Measurements from ENCODE around the gene CHD3.
A peak's percentile ranks its signal among the peaks of the same experiment; 100 is the strongest.
"Not testable (repeated sequence)": the region's sequence is repeated elsewhere in the genome, so short reads cannot be mapped to it uniquely, and the experiment has no call there.

The CHD3 gene

DNA sequence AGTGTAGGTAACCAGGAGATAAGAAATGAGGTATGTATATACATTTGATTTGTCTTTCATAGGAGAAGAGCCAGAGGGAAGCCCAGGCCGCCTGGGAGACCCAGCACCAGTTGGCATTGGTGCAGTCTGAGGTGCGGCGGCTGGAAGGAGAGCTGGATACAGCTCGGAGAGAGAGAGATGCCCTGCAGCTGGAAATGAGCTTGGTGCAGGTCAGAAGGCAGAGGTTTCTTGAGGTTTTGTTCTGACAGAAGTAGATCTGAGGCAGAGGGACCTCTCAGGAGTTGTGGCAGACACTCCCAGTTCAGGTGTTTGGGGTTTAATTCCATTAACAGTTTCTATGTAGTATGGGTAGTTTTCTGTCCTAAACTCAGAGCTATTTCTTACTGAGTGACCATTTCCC, 51.4 kb downstream of the CHD3 start:
- DNase-seq: no peak

DNA sequence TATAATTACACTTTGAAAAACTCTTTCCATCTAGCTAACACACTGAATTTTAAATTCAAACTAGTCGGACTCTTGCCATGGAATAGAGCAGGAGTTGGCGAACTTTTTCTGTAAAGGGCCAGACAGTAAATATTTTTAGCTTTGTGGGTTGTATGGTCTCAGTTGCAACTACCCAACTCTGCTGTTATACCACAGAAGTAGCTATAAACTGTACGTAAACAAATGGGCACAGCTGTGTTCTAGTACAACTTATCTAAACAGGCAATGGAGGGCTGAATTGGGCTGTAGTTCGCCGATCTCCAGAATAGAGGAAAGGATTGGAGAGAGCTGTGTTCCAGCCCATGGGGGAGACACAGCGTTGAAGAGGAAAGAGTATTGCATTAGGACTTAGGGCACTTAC, 52.2 kb downstream of the CHD3 start:
- no peak for DNase-seq

- no peak for DNase-seq
Observed at GRCh38 chr17:7943291-7943690, 54.7 kb downstream of the CHD3 start.

DNA sequence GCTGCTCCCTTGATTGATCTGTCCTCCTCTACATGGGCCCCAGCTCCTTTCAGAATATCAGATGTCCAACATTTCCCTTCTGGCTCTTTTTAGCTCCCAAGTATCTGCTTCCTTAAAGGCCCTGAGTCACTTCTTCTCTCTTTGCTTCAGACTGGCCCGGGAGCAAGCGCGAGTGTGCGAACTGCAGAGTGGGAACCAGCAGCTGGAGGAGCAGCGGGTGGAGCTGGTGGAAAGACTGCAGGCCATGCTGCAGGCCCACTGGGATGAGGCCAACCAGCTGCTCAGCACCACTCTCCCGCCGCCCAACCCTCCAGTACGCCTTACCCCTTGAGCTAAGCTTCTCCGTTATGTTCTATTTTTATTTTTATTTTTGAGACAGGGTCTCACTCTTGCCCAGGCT, 55.7 kb downstream of the CHD3 start:
- no peak for DNase-seq

DNA sequence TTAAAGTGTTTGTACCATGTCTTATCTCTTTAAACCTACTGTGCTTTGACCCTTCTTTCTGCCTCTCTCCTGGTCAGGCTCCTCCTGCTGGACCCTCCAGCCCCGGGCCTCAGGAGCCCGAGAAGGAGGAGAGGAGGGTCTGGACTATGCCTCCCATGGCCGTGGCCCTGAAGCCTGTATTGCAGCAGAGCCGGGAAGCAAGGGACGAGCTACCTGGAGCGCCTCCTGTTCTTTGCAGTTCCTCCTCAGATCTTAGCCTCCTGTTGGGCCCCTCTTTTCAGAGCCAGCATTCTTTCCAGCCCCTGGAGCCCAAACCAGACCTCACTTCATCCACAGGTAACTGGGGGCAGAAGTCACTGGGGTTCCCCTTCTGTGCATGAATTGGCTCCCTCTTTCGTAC, 57.1 kb downstream of the CHD3 start:
- DNase-seq: no peak

DNA sequence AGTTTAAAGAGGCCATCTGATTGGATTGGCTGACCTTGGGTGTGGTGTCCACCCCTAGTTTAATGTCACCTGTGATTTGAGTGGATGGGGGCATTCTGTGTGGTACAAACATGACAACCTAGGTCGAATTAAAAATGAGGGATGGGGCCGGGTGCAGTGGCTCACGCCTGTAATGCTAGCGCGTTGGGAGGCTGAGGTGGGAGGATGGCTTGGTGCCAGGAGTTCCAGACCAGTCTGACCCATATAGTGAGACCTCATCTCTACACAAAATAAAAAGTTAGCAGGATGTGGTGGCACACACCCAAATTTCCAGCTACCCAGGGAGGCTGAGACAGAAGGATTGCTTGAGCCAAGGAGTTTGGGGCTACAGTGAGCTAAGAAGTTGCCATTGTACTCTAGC, 57.9 kb downstream of the CHD3 start:
- no peak for DNase-seq

DNA sequence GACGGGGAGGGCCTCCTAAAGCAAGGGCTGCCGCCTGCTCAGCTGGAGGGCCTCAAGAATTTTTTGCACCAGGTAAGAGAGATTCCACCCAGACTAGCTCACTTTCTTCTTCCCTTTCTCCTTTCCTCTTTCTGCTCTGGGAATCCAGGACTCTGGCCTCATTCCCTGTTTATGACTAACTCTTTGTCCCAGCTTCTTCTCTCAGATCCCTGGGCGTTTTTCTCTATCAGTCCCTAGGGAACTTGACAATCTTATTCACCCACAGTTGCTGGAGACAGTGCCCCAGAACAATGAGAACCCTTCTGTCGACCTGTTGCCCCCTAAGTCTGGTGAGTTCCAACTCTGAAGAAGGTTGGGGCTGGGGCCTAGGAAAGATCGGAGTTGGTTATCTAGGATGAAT, 59.1 kb downstream of the CHD3 start:
- DNase-seq: no peak

DNA sequence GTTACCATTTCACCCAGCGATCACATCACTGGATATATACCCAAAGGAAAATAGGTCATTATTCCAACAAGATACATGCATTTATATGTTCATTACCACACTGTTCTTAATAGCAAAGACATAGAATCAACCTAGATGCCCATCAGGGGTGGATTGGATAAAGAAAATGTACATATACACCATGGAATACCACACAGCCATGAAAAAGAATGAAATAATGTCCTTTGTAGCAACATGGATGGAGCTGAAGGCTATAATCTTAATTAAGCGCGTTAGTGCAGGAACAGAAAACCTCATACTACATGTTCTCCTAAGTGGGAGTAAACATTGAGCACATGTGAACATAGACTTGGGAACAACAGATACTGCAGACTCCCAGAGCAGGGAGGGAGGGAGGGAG, 62.0 kb downstream of the CHD3 start:
- no peak for DNase-seq

DNA sequence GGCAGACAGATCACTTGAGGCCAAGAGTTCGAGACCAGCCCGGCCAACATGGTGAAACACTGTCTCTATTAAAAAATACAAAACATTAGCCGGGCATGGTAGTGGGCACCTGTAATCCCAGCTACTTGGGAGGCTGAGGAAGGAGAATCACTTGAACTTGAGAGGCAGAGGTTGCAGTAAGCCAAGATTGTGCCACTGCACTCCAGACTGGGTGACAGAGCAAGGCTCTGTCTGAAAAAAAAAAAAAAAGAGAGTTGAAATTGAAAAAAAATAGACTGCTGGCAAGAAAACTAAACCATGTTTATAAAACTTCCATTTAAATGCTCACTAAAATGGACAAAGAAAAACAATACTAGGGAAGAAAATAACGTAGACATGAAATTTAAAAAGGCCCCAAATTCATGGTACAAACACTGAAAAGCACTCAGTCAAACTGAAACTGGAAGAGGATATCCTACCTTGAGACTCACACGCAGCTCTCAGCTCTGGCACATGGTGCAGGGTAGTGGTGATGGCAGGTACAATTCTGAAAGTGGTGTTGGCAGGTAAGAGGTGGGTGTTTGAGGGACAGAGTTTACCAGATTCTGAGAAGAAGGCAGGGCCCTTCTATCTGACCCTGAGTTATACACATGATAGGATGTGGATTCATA, 62.7 kb downstream of the CHD3 start:
- DNase-seq: no peak

DNA sequence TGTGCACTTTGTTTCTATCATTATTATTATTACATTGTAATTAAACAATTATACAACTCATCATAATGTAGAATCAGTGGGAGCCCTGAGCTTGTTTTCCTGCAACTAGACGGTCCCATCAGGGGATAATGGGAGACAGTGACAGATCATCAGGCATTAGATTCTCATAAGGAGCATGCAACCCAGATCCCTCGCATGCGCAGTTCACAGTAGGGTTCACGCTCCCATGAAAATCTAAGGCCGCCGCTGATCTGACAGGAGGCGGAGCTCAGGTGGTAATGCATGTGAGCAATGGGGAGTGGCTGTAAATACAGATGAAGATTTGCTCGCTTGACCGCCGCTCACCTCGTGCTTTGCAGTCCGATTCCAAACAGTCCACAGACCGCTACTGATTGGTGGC, 64.7 kb downstream of the CHD3 start:
- DNase-seq: not testable (repeated sequence)

DNA sequence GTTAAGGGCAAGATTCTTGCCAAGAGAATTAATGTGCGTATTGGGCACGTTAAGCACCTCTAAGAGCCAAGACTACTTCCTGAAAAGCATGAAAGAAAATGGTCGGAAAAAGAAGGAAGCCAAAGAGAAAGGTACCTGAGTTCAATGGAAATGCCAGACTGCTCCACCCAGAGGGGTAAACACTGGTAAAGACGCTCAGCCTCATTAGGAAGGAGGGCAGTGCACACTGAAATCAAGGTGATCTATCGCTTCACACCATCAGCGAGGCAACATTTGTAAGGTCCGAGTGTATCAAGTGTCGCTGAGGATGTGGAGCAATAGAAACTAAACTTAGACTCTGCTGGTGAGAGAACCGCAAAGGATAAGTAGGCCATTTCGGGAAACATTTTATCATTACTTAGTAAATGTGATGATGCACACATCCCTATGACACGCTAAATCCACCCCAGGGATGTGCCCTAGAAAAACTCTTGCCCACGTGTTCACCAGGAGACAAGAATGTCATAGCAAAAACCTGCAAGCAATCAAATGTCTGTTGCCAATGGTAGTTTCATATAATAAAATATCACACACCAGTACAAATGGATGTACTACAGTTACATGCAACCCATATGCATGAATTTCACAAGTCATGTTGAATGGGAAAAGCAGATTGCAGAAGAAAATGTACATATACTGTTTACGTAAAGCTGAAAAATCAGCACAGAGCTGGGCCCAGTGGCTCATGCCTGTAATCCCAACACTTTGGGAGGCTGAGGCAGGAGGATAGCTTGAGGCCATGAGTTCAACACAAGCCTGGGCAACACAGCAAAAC, 67.0 kb downstream of the CHD3 start:
- DNase-seq: no peak

DNA sequence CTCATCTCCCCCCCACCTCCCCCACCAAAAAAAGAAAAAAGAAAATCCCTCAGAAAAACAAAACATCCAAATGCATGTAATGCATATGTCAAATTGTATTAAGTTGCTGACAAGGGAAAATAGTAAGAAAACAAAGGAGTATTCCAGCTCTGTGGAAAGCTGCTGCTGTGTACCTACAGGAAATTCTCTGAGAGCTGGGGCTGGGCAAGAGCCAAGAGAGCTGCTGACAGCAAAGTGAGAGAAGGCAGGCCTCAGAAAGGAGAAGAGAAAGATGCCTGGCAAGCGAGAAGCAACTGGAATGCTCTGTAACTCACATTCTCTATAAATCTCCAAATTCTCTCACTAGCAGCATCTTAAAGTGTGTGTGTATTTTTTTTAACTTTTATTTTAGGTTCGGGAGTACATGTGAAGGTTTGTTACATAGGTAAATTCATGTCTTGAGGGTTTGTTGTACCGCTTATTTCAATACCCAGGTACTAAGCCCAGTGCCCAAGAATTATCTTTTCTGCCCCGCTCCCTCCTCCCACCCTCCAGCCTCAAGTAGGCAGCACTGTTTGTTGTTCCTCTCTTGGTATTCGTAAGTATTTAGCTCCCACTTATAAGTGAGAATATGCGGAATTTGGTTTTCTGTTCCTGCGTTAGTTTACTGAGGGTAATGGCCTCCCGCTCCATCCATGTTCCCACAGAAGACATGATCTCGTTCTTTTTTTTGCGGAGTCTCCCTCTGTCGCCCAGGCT, 67.8 kb downstream of the CHD3 start:
- no peak for DNase-seq

DNA sequence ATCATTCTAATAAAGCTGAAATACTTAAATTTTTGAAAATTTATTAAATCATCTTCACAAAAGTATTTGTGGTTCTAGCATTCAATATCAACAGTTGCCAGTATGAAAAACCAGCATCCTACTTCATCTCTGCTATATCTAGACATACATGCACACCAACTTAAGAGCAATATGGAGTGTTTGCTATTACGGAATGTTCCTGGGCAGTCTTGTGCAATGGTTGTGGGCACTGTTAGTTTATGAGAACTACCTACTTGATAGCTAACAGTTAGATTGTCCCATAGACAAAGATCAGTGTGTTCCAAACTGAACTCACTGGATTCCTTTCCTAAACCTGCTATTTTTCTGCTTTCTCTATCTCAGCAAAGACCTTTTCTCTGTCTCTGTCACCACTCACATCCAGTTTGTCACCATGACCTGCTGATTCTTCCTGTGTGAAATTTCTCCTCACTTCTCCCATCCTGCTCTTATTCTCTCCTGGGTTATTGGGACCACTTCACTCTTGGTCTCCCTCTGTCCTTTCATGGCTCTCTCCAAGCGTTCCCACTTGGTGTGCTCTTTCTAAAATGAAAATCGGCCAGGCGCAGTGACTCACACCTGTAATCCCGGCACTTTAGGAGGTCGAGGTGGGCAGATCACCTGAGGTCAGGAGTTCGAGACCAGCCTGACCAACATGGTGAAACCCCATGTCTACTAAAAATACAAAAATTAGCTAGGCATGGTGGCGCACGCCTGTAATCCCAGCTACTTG, 71.1 kb downstream of the CHD3 start:
- DNase-seq: peak; percentile 48 to 67

DNA sequence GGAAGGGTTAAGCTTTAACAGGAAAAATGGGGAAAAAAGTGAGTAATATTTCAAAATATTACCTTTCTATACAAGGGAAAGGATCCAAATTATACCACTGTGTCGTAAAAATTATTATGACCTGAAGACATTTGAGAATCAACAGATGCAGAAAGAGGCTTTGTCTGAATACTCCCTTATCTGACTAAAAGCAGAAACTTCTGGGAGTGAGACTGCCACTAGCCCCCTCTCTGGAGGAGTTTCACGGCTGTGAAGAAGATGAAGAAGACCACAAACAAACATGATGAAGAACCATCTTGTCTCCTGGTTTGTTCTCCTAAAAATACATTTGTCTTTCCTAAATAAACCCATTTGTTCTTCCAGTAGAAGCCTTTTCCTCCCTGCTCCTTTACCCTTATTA, 72.8 kb downstream of the CHD3 start:
- no peak for DNase-seq
